GM19025 (cell line): ENCODE measurements around the gene KLF7.

ENCODE experiments used
- ATAC-seq: cut with Tn5 transposase; IDR thresholded peaks from one replicate; pipeline ENCODE4 v1.9.1; 2021; ENCODE audit warnings: mild to moderate bottlenecking, low read depth, moderate library complexity; ENCODE audit not compliant: unreplicated experiment

The KLF7 gene

GRCh38 chr2:207165121-207166038, at the start of gene KLF7:
KLF7 (minus strand) TSS chr2:207165948; CDS start chr2:207165568, 380 bp downstream.
- no peak for ATAC-seq

GRCh38 chr2:207215308-207215707, 49.6 kb upstream of the KLF7 start:
- no peak for ATAC-seq

- no peak for ATAC-seq
Measured at GRCh38 chr2:207214446-207214845, 48.7 kb upstream of the KLF7 start.

- no peak for ATAC-seq
Measured at GRCh38 chr2:207206011-207206410, 40.3 kb upstream of the KLF7 start.

- ATAC-seq: no peak
Measured at GRCh38 chr2:207205173-207205957, 39.6 kb upstream of the KLF7 start.

- ATAC-seq: no peak
Measured at GRCh38 chr2:207203056-207203455, 37.3 kb upstream of the KLF7 start.

GRCh38 chr2:207202645-207203044, 36.9 kb upstream of the KLF7 start:
- ATAC-seq: no peak

GRCh38 chr2:207201416-207201815, 35.7 kb upstream of the KLF7 start:
- ATAC-seq: no peak

GRCh38 chr2:207200136-207200535, 34.4 kb upstream of the KLF7 start:
- ATAC-seq: no peak

- ATAC-seq: no peak
Measured at GRCh38 chr2:207194028-207194427, 28.3 kb upstream of the KLF7 start.

- no peak for ATAC-seq
Measured at GRCh38 chr2:207188626-207189419, 23.1 kb upstream of the KLF7 start.

- ATAC-seq: no peak
Measured at GRCh38 chr2:207185372-207185771, 19.6 kb upstream of the KLF7 start.

GRCh38 chr2:207184768-207185167, 19.0 kb upstream of the KLF7 start:
- ATAC-seq: no peak

GRCh38 chr2:207184348-207184747, 18.6 kb upstream of the KLF7 start:
- no peak for ATAC-seq

- ATAC-seq: no peak
Measured at GRCh38 chr2:207183506-207183905, 17.8 kb upstream of the KLF7 start.

- ATAC-seq: no peak
Measured at GRCh38 chr2:207182911-207183310, 17.2 kb upstream of the KLF7 start.

- ATAC-seq: no peak
Measured at GRCh38 chr2:207181526-207182274, 16.0 kb upstream of the KLF7 start.

GRCh38 chr2:207180741-207181140, 15.0 kb upstream of the KLF7 start:
- no peak for ATAC-seq

- no peak for ATAC-seq
Measured at GRCh38 chr2:207176247-207176646, 10.5 kb upstream of the KLF7 start.

- ATAC-seq: no peak
Measured at GRCh38 chr2:207173641-207174040, 7.9 kb upstream of the KLF7 start.
